Stimulated activated CD4-positive, alpha-beta T cell treated with anti-CD3 and anti-CD28 coated beads, Interleukin-12 subunit alpha, Interleukin-12 subunit beta, amount 100 ng/mL, for 24 hours (primary cell): ENCODE measurements around the gene MTUS2.
"Not testable (repeated sequence)": the region's sequence is repeated elsewhere in the genome, so short reads cannot be mapped to it uniquely, and the experiment has no call there.

Source experiments
- DNase-seq, 2 experiments: peaks; one replicate each; pipeline ENCODE4 v3.0.0-alpha.2; 2020; ENCODE audit warnings: low read depth in 2 of 2

MTUS2 gene

DNA sequence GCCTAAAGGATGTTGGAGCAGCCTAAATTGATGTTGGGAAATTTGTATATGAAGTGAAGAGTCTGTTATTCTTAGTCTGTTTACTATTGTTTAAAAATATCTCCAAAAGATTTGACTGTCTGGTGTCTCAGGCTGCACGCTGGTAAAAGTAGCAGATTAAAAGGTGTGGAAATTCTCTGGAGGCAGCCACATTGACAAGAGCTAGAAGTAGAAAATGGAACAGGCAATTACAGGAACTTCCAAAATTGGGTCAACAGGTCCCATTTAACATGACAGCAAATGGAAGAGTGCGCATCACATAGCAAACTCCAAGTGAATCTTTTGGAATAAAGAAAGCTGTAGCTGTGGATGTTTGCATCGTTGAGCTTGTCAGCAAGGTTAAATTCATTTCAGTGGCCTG lies 138.3 kb downstream of the MTUS2 start:
- DNase-seq = no peak

DNA sequence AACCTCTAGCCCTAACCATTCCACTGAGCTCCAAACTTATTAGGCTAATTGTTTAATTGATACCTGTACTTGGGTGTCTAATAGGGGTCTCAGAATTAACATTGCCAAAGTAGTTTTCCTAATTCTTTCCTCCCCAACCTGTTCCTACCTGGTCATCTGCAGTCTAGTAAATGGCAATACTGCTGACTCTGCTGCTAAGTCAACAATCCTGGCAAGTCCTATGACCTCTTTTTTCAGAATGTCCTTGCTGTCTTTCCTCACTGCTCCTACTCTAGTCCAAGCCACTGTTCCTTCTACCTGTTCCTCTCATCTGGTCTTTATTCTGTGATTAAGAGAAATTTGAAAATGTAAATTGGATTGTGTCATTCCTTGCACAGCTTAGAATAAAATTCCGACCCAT lies 143.9 kb downstream of the MTUS2 start:
- DNase-seq = no peak

- no peak for DNase-seq
These were observed 144.7 kb downstream of the MTUS2 start for GRCh38 chr13:28964803-28965202.

DNA sequence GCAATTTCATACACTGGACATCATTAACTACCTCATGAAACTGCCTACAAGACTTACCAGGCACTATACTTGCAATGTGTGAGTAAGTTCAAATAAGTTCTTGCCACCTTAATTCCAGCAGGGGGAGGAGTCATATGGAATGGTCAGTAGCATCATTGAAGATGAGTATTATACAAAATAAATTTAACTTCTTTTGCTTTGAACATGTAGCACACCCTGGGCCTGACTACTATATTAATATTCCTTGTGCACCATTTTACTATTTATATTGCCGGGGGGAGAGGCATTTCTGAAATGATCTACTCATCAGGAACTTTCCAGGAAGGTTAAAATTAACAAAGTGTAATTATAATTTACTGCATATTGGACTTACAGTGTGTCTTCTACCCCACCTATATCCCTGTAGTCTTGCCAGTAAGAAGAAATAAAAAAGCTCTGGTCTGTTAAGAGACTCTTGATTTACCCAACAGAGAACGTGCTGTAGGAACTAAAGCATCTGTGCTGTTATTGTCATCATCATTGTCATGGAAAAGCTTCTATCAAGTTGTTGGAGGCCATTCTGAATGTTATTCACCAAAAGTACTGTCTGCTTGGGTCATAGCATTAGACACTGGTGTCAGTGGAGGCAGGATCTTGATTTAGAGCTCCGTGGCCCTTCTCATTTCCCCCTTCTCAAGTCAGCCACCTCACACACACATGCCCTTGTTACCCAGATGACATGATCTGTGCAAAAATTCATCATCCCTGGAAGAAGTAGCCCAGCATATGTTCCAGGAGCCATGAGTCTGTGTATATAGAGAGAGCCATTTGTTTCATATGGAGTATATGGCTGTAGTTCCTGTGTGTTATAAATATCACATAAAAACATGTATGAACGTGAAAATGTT lies 147.1 kb downstream of the MTUS2 start:
- DNase-seq = no peak

DNA sequence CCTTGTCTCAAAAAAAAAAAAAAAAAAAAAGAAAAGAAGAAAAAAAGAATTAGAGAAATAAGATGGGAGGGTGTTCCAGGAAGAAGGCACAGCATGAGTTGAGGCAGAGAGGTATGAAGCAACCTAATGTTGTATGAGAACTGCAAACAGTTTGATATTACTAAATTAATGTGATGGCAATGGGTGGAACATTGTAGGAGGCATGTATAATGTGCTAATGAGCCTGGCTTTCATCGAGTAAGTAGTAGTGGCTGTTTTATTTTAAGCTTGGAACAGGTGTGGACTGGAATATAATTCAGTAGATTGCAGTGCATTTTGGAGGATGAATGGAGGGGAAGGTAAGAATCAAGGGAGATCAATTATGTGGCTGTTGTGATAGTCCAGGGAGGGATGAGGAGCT lies 156.1 kb downstream of the MTUS2 start:
- no peak for DNase-seq

- DNase-seq = no peak
These were observed 156.5 kb downstream of the MTUS2 start for GRCh38 chr13:28976636-28977035.

- DNase-seq = no peak
These were observed 158.4 kb downstream of the MTUS2 start for GRCh38 chr13:28978574-28978973.

DNA sequence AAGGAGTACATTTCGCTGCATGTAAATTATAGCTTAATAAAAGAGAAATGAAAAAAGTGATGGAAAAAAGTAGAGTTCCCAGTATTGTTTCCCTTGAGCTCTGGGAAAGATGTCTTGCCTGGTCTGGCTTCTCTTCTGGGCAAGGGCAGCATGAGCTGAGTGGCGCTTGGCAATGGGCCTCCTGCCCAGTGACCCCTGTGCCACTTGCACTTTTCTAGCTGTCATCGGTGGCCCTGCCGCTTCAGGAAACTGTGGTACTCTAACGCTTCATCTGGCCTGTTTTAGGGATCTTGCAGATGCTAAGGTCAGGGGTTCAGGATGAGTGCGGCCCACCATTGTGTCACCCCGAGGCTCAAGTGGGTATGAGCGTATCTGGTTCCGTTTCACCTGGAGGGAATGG lies 161.4 kb downstream of the MTUS2 start:
- no peak for DNase-seq

DNA sequence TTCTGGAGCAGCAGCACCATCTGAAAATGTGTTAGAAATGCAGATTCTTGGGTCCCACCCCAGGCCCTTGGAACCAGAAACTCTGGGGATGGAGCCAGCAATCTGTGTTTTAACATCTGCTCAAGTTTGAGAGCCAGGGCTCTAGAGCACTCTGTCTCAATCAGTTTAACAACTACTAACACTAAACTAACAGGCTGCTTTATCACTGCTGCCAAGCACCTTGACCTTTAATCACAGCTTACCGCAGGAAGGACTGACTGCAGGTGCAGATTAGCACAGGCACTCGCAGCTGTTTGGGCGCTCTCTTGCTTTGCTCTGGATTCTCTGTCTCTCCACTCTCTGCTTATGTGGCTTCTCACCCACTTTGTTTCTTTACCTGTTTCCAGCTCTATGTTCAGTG lies 163.5 kb downstream of the MTUS2 start:
- no peak for DNase-seq

- DNase-seq = no peak
These were observed 164.2 kb downstream of the MTUS2 start for GRCh38 chr13:28984326-28984725.

- DNase-seq = no peak
These were observed 164.7 kb downstream of the MTUS2 start for GRCh38 chr13:28984825-28985224.

DNA sequence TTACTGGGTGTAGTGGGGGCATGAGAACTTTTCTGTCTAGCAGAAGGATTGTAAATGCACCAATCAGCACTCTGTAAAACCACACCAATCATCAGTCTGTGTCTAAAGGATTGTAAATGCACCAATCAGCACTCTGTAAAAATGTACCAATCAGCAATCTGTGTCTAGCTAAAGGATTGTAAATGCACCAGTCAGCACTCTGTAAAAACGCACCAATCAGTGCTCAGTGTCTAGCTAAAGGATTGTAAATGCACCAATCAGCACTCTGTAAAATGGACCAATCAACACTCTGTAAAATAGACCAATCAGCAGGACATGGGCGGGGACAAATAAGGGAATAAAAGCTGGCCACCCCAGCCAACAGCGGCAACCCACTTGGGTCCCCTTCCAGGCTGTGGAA lies 170.2 kb downstream of the MTUS2 start:
- DNase-seq = not testable (repeated sequence)

GRCh38 chr13:28991764-28992163 lies 171.6 kb downstream of the MTUS2 start:
- DNase-seq = no peak

GRCh38 chr13:29000826-29001225 lies 180.7 kb downstream of the MTUS2 start:
- no peak for DNase-seq

GRCh38 chr13:29005035-29005762 lies 185.1 kb downstream of the MTUS2 start:
- no peak for DNase-seq

DNA sequence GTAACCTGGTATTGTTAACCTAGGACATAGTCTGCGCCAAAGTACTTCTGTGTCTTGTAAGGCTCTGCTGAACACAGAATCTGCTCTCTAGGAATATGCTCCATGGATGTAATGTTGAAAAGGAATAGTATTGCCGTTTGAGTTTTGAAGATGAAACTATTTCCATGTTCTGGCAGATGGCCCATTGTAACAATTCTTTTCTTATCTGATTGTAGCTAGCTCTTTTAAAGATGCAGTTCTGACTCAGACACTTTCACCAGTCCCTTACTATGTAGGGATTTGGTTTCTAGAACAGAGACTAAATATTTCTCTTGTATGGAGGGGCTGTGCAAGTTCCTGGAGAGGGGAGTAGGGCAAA lies 185.6 kb downstream of the MTUS2 start:
- no peak for DNase-seq

DNA sequence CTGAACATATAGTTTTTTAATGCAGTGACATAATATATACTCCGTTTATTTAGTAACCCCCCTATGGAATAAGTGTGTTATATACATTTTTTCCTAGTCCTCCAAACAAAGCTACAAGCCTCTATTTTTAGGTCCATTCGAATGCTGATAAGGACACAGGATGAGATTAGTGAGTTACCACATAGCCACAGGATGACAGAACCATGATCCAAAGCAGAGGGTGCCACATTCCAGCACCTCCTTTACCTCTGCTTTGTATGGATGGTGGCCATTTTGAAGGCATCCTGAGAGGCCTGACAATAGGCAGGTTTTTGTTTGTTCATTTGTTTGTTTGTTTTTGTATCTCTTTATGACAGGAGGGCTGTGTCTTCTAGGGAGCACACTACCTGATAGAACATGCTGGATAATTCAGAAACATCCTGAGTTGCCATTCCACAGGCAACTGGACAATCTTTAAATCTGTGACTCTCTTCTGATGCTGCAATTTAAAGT lies 186.3 kb downstream of the MTUS2 start:
- DNase-seq = no peak

- DNase-seq = no peak
These were observed 188.2 kb downstream of the MTUS2 start for GRCh38 chr13:29008296-29008695.

DNA sequence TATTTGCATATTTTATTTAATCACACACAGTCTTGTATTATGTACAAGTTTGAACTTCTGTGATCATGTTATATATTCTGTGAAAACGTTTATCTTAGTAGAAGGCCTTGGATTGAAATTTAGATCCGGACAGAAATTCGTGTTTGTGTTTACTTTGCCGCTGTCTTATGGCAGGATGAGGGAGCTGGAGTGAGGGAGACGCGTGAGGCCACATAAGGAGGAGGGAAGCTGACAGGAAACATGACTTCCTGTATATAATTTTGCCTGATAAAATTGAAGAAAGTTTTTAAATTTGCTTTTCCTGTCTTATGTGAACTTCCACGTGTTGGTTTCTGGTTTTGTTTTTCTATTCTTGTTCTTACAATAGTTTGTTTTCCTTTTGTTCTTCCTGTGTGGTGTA lies 200.2 kb downstream of the MTUS2 start:
- DNase-seq = no peak

GRCh38 chr13:29021311-29021710 lies 201.2 kb downstream of the MTUS2 start:
- no peak for DNase-seq

GRCh38 chr13:29021717-29022116 lies 201.6 kb downstream of the MTUS2 start:
- DNase-seq = no peak

DNA sequence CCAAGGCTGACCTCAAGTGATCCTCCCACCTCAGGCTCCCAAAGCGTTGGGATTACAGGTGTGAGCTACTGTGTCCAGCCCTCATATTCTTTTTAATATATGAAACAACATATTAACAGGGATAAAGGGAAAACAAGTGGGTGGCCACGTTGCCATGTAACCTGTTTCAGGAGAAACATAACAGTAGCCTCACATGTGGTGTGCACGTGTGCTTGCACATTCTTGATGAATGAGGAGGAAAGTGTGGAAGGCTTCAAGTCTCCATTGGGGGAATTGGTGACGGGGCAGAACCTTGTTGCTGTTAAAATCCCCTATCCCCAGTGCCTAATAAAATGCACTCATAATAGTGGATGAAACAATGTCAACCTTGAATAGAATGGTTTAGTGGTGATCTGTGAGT lies 202.3 kb downstream of the MTUS2 start:
- no peak for DNase-seq

GRCh38 chr13:29022968-29023367 lies 202.8 kb downstream of the MTUS2 start:
- DNase-seq = no peak
